Stimulated activated memory B cell treated with anti-CD40 and anti-IgM and Interleukin-4, amounts not matched to agents 10 μg/mL and 1 μg/mL and 100 μg/mL, for 72 hours (primary cell): ENCODE data around the gene MAGI3.
"Not testable (repeated sequence)": the region's sequence is repeated elsewhere in the genome, so short reads cannot be mapped to it uniquely, and the experiment has no call there.

Experiments
- ATAC-seq: fragments of 150-1000 bp; cut with Tn5 transposase; 2 replicates; pipeline ENCODE4 v1.10.0; 2021
- H3K27ac Mint-ChIP-seq: one replicate; pipeline ENCODE4 v1.8.0; 2022; ENCODE audit warnings: mild to moderate bottlenecking, mixed read lengths
- H3K27me3 Mint-ChIP-seq: one replicate; pipeline ENCODE4 v1.8.0; 2022; ENCODE audit warnings: mixed read lengths
- H3K36me3 Mint-ChIP-seq: one replicate; pipeline ENCODE4 v1.8.0; 2022; ENCODE audit warnings: mixed read lengths
- H3K4me1 Mint-ChIP-seq: one replicate; pipeline ENCODE4 v1.8.0; 2022; ENCODE audit warnings: mixed read lengths
- H3K4me3 Mint-ChIP-seq: one replicate; pipeline ENCODE4 v1.8.0; 2022; ENCODE audit warnings: mild to moderate bottlenecking, moderate library complexity, mixed read lengths
- H3K9me3 Mint-ChIP-seq: one replicate; pipeline ENCODE4 v1.8.0; 2022; ENCODE audit warnings: mixed read lengths

MAGI3 gene

GRCh38 chr1:113452921-113453770 is 62.8 kb downstream of the MAGI3 start:
- ATAC-seq = no peak
- Mint-ChIP-seq H3K27ac (no peak overlapping the region), H3K36me3 (no peaks in the 10 kb centered on the region), H3K4me1 (no peaks in the 10 kb centered on the region), H3K9me3 (no peaks in the 10 kb centered on the region), H3K4me3 (no peak overlapping the region), H3K27me3 (peaks cover 38% of the 10 kb centered on the region)

DNA sequence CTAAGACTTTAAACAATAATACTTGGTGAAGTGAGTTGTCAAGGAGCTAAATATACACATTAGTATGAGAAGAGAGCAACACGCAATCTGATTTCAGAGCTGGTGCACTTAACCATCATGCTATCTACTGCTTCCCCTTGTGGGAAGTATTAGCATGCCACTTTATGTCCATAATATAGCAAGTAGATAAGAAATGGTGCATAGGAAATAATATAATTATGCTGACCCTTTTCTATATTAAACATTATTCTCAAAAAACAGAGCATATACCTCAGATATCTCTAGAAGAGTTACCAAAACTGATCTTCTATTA is 63.4 kb downstream of the MAGI3 start:
- peaks cover 40% of the 10 kb centered on the region for H3K27me3 Mint-ChIP-seq
- no peaks in the 10 kb centered on the region for H3K9me3 Mint-ChIP-seq
- ATAC-seq = no peak
- no peaks in the 10 kb centered on the region for H3K4me1 Mint-ChIP-seq
- H3K4me3 Mint-ChIP-seq = no peak overlapping the region
- no peak overlapping the region for H3K27ac Mint-ChIP-seq
- no peaks in the 10 kb centered on the region for H3K36me3 Mint-ChIP-seq

DNA sequence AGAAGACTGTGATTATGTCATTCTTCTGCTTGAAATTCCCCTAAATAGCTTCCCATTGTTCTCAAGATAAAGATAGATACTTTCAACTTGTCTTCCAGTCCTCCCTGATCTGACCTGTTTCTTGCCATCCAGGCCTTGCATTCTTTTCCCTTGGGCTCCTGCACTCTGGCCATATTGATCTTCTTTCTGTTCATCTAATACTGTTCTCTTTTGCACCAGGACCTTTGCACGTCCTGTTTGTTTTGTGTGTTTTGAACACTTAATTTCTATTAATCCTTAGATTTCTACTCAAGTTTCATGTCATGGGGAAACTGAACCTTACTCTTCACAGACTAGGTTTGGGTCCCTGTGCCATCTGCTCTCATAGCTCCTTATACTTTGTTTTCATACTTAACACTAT is 65.1 kb downstream of the MAGI3 start:
- Mint-ChIP-seq H3K36me3 (peaks cover 4% of the 10 kb centered on the region), H3K9me3 (no peaks in the 10 kb centered on the region), H3K4me1 (no peaks in the 10 kb centered on the region), H3K27me3 (peaks cover 29% of the 10 kb centered on the region), H3K4me3 (no peak overlapping the region), H3K27ac (no peak overlapping the region)
- ATAC-seq = no peak

- Mint-ChIP-seq H3K27ac (no peak overlapping the region), H3K36me3 (peaks cover 4% of the 10 kb centered on the region)
These were observed 66.7 kb downstream of the MAGI3 start for GRCh38 chr1:113456967-113457366.

DNA sequence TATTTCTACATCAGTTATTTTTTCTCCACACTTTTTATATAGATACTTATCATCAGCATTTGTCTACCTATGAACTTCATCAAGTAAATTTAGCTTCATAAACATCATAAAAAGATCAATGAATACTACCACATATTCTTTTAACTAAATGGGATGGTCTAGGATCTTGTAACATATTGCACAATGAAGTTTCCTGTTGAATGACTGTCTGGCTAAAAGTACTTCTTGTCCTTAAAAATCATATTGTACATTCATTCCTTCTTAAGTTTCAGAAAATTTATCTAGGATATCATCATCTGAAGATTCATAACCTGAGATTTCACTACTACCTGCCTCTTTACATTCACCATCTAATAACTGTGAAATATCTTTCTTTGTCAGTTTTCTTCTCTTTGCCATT is 69.0 kb downstream of the MAGI3 start:
- Mint-ChIP-seq H3K36me3 (peaks cover 4% of the 10 kb centered on the region), H3K4me1 (no peaks in the 10 kb centered on the region), H3K27me3 (peaks cover 25% of the 10 kb centered on the region), H3K4me3 (no peak overlapping the region), H3K9me3 (peaks cover 2% of the 10 kb centered on the region), H3K27ac (no peak overlapping the region)
- no peak for ATAC-seq

More at GRCh38 chr1:113456967-113457366, 66.7 kb downstream of the MAGI3 start:
- Mint-ChIP-seq H3K4me3 (no peak overlapping the region), H3K9me3 (peaks cover 2% of the 10 kb centered on the region), H3K4me1 (no peaks in the 10 kb centered on the region), H3K27me3 (peaks cover 25% of the 10 kb centered on the region)
- no peak for ATAC-seq

DNA sequence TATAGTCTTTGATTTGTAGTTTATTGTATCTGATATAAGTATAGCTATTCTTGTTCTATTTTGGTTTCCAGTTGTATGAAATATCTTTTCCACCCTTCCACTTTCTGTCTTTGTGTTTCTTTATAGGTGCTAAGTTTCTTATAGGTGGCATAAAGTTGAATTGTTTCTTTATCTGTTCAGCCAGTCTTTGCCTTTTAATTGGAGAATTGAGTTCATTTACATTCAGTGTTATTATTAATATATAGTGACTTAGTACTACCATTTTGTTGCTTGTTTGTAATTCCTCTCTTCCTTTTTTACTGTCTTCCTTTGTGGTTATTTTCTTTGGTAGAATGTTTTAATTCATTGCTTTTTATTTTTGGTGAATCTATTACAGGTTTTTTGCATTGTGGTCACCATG is 77.7 kb downstream of the MAGI3 start:
- peaks cover 6% of the 10 kb centered on the region for H3K36me3 Mint-ChIP-seq
- H3K27me3 Mint-ChIP-seq = peaks cover 9% of the 10 kb centered on the region
- H3K4me1 Mint-ChIP-seq = no peaks in the 10 kb centered on the region
- H3K4me3 Mint-ChIP-seq = no peak overlapping the region
- H3K27ac Mint-ChIP-seq = no peak overlapping the region
- H3K9me3 Mint-ChIP-seq = peaks cover 11% of the 10 kb centered on the region
- ATAC-seq = no peak

- peaks cover 43% of the 10 kb centered on the region for H3K9me3 Mint-ChIP-seq
- H3K4me3 Mint-ChIP-seq, H3K27ac Mint-ChIP-seq, H3K27me3 Mint-ChIP-seq, ATAC-seq, H3K36me3 Mint-ChIP-seq, H3K4me1 Mint-ChIP-seq: not testable (repeated sequence)
These were observed 88.3 kb downstream of the MAGI3 start for GRCh38 chr1:113478427-113479195.

DNA sequence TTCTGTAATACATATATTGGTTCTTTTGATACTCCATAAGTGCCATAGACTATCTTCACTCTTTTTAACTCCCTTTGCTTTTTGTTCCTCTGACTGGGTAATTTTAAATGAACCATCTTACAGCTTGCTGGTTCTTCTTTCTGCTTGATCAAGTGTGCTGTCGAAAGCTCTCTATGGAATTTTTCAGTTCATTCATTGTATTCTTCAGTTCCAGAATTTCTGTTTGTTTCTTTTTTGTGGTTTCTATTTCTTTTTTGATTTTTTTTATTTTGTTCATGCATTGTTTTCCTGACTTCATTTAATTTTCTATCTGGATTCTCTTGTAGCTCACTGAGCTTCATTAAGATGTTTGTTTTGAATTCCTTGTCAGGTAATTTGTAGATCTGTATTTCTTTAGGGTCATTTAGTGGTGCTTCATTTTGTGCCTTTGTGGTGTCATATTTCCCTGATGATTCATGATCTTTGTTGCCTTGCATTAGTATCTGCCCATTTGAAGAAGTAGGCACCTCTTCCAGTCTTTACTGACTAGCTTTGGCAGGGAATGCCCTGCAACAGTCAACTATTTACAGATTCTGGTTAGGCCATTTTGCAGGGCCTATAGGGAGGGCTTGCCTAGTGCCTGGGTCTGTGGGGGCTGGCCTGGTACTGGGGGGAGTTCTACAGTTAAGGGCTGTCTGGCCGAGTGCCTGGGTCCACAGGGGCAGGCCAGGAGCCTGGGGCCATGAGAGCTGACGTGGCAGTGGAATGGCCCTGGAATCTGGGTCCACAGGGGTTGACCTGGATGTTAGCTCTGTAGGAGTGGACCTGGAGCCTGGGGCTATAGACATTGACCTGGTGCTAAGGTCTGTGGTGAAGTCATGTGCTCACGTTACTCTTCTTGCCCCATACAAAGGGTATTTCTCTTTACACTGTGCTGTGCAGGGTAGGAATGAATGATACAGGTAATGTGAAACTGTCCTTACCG is 89.7 kb downstream of the MAGI3 start:
- peaks cover 5% of the 10 kb centered on the region for H3K36me3 Mint-ChIP-seq
- H3K4me3 Mint-ChIP-seq = no peak overlapping the region
- ATAC-seq = no peak
- H3K4me1 Mint-ChIP-seq = no peaks in the 10 kb centered on the region
- peaks cover 32% of the 10 kb centered on the region for H3K9me3 Mint-ChIP-seq
- H3K27me3 Mint-ChIP-seq = no peaks in the 10 kb centered on the region
- no peak overlapping the region for H3K27ac Mint-ChIP-seq

GRCh38 chr1:113485131-113485530 is 94.8 kb downstream of the MAGI3 start:
- H3K27me3 Mint-ChIP-seq = not testable (repeated sequence)

DNA sequence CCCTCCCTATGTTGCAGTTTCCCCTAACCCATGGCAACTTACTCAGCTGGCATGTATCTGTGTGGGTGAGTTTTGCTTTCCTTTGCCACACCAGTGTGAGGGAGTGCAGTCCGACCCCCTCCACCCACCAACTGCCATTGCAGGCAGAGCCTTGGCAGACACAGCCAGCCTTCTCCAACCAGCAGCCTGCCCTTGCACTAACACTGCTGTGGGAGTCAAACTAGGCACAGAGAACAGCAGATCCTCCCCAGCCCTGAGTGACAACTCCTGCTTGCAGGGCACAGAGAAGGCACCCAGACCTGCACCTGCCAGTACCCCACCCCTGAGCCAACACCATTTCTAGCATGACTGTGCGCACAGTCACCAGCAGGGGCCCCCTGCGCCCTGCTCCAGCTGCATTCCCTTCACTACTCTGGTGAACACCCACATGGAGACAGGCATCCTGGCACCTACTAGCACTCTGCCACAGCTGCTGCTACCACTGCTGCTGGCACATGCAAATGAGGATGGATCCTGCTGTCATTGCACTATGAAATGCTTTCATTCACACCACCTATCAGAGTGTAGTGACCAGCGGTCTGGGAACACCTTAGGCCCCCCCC is 98.4 kb downstream of the MAGI3 start:
- Mint-ChIP-seq H3K4me3 (no peak overlapping the region), H3K27ac (no peak overlapping the region), H3K4me1 (no peaks in the 10 kb centered on the region), H3K27me3 (no peaks in the 10 kb centered on the region), H3K9me3 (peaks cover 31% of the 10 kb centered on the region), H3K36me3 (peaks cover 6% of the 10 kb centered on the region)
- ATAC-seq = no peak

More at GRCh38 chr1:113485131-113485530, 94.8 kb downstream of the MAGI3 start:
- H3K4me1 Mint-ChIP-seq, ATAC-seq, H3K36me3 Mint-ChIP-seq, H3K27ac Mint-ChIP-seq, H3K4me3 Mint-ChIP-seq: not testable (repeated sequence)
- H3K9me3 Mint-ChIP-seq = peaks cover 15% of the 10 kb centered on the region

DNA sequence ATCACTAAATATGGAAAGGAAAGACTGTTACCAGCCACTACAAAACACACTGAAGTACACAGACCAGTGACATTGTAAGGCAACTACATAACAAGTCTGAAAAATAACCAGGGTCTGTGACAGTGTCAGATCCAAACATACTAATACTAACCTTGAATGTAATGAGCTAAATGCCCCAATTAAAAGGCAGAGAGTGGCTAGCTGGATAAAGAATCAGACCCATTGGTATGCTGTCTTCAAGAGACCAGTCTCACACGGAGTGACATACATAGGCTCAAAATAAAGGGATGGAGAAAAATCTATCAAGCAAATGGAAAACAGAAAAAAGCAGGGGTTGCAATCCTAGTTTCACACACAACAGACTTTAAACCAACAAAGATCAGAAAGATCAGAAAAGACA is 100.1 kb downstream of the MAGI3 start:
- Mint-ChIP-seq H3K9me3 (peaks cover 30% of the 10 kb centered on the region), H3K27ac (no peak overlapping the region), H3K27me3 (no peaks in the 10 kb centered on the region), H3K4me1 (no peaks in the 10 kb centered on the region), H3K4me3 (no peak overlapping the region), H3K36me3 (peaks cover 2% of the 10 kb centered on the region)
- ATAC-seq = no peak

DNA sequence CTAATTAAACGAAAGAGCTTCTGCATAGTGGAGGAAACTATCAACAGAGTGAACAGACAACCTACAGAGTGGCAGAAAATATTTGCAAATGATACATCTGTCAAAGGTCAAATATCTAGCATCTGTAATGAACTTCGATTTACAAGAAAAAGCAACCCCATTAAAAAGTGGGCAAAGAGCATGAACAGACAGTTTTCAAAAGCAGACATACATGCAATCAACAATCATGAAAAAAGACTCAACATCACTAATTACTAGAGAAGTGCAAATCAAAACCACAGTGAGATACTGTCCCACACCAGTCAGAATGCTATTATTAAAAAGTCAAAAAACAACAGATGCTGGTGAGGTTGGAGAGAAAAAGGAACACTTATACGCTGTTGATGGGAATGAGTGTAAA is 103.2 kb downstream of the MAGI3 start:
- no peaks in the 10 kb centered on the region for H3K27me3 Mint-ChIP-seq
- no peak overlapping the region for H3K27ac Mint-ChIP-seq
- no peaks in the 10 kb centered on the region for H3K36me3 Mint-ChIP-seq
- ATAC-seq = no peak
- H3K9me3 Mint-ChIP-seq = peaks cover 30% of the 10 kb centered on the region
- no peaks in the 10 kb centered on the region for H3K4me1 Mint-ChIP-seq
- no peak overlapping the region for H3K4me3 Mint-ChIP-seq

DNA sequence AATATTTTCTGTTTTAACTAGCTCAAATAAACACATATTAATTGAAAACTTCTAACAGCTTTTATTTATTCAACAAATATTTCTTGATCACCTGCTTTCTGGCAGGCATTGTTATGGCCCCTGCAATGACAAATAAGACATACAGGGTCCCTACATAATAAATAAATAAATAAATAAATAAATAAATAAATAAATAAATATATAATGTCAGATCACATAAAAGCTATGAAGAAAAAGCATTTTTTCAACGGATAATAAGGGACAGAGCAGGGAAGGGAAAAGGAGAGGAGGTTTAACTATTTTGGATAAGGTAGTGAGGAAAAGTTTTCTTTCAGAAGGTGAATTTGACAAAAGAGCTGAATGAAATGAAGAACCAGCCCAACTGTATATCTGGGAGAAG is 115.0 kb downstream of the MAGI3 start:
- Mint-ChIP-seq H3K27ac (no peak overlapping the region), H3K9me3 (no peaks in the 10 kb centered on the region), H3K27me3 (no peaks in the 10 kb centered on the region), H3K36me3 (no peaks in the 10 kb centered on the region), H3K4me1 (no peaks in the 10 kb centered on the region), H3K4me3 (no peak overlapping the region)
- ATAC-seq = no peak

DNA sequence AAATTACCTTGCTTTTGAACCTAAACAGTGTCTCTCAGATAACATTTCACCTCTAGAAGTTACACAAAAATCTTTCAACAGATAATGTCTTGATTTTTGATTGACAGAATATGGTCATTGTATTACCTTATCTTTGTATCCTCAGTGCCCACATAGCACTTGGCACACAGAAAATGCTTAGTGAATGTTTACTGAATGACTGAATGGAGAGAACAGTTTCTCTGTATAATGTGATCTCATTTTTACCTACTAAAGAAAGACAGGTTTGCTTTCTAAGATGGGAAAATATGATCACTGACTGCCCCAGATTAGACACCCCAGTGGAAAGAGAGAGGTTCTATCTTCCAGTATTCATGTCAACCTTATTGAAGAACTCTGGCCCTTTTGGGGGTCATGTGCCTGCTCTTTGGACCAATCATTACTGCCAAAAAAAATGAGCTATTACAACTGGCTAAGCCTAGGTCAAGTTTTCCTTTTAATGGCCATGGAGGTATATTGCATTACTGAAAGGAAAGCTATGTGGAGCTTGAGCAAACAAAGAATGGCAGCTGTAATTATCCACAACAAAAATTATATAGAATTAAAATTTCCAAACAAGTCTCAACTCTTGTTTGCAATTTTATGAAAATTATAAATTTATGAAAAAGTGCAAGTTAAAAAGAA is 117.4 kb downstream of the MAGI3 start:
- Mint-ChIP-seq H3K4me3 (no peak overlapping the region), H3K4me1 (no peaks in the 10 kb centered on the region), H3K27me3 (no peaks in the 10 kb centered on the region), H3K27ac (no peak overlapping the region), H3K9me3 (peaks cover 5% of the 10 kb centered on the region), H3K36me3 (no peaks in the 10 kb centered on the region)
- no peak for ATAC-seq
